Smooth muscle cell (in vitro differentiated cells): ENCODE measurements around the gene UNC5B. TPM values are rescaled to one million over a fixed set of nuclear protein-coding genes. Genes with fewer than 3 reads are reported as not detected.
A peak's percentile ranks its signal among the peaks of the same experiment; 100 is the strongest.

Experiments
- DNase-seq: peaks from one replicate; lab custom pipeline; 2025; ENCODE audit not compliant: unreplicated experiment; lab: John Stamatoyannopoulos, UW
- H2AFZ ChIP-seq: fragments of 200-600 bp; sonication (generic); 2 replicates; pipeline ENCODE4 v1.6.0; 2016; ENCODE audit warnings: antibody characterized with exemption, low read depth, mild to moderate bottlenecking
- H3F3A ChIP-seq: fragments of 200-600 bp; sonication (generic); 2 replicates; pipeline ENCODE4 v1.6.0; 2017; ENCODE audit warnings: antibody characterized with exemption, low read depth
- H3K27ac ChIP-seq: fragments of 200-600 bp; sonication (generic); 2 replicates; pipeline ENCODE4 v1.5.1; 2016; ENCODE audit warnings: low read depth, mild to moderate bottlenecking
- H3K27me3 ChIP-seq: fragments of 200-600 bp; sonication (generic); 2 replicates; pipeline ENCODE4 v1.6.1; 2016; ENCODE audit warnings: low read depth, mild to moderate bottlenecking
- H3K36me3 ChIP-seq: fragments of 200-600 bp; sonication (generic); 2 replicates; pipeline ENCODE4 v1.5.1; 2016; ENCODE audit warnings: low read depth
- H3K4me1 ChIP-seq: fragments of 200-600 bp; sonication (generic); 2 replicates; pipeline ENCODE4 v1.5.1; 2016; ENCODE audit warnings: low read depth
- H3K4me2 ChIP-seq: fragments of 200-600 bp; sonication (generic); 2 replicates; pipeline ENCODE4 v1.6.0; 2016; ENCODE audit warnings: mild to moderate bottlenecking
- H3K4me3 ChIP-seq: fragments of 200-600 bp; sonication (generic); 2 replicates; pipeline ENCODE4 v1.5.1; 2016; ENCODE audit warnings: mild to moderate bottlenecking
- H3K79me2 ChIP-seq: fragments of 200-600 bp; sonication (generic); 2 replicates; pipeline ENCODE4 v1.6.0; 2016; ENCODE audit warnings: low read depth, mild to moderate bottlenecking
- H3K9ac ChIP-seq: fragments of 200-600 bp; sonication (generic); 2 replicates; pipeline ENCODE4 v1.6.0; 2016; ENCODE audit warnings: low read depth
- H3K9me3 ChIP-seq: fragments of 200-600 bp; sonication (generic); replicated peaks from 2 replicates; pipeline ENCODE4 v1.5.1; 2016; ENCODE audit warnings: low read depth
- H4K20me1 ChIP-seq: fragments of 200-600 bp; sonication (generic); 2 replicates; pipeline ENCODE4 v1.6.0; 2016; ENCODE audit warnings: low read depth
- CTCF ChIP-seq: fragments of 200-600 bp; sonication (generic); IDR thresholded peaks from 2 replicates; pipeline ENCODE4 v1.5.1; 2017; ENCODE audit warnings: borderline replicate concordance, mild to moderate bottlenecking, antibody characterized with exemption; ENCODE audit not compliant: insufficient read depth, poor library complexity, severe bottlenecking
- WGBS: methylation state at CpG from one replicate; pipeline ENCODE4 v1.1.7; 2016; ENCODE audit warnings: low lambda C conversion rate; 5-methylcytosine and 5-hydroxymethylcytosine counted together
- polyA plus RNA-seq: library from polyadenylated mRNA; unstranded; fragments of >200 nt; fragmentation: Nextera tagmentation; extraction: Ambion mirVana; gene quantifications from 2 replicates; pipeline ENCODE4 v1.2.1, GENCODE V29; 2016
- total RNA-seq: library from RNA; depleted of rRNA; stranded (reverse); fragments of >200 nt; gene quantifications from 2 replicates; pipeline ENCODE4 v1.2.3, GENCODE V29; 2014

UNC5B gene
- total and polyA plus RNA-seq, 2 experiments from 2014 or later, result 89.6 to 142 TPM

DNA sequence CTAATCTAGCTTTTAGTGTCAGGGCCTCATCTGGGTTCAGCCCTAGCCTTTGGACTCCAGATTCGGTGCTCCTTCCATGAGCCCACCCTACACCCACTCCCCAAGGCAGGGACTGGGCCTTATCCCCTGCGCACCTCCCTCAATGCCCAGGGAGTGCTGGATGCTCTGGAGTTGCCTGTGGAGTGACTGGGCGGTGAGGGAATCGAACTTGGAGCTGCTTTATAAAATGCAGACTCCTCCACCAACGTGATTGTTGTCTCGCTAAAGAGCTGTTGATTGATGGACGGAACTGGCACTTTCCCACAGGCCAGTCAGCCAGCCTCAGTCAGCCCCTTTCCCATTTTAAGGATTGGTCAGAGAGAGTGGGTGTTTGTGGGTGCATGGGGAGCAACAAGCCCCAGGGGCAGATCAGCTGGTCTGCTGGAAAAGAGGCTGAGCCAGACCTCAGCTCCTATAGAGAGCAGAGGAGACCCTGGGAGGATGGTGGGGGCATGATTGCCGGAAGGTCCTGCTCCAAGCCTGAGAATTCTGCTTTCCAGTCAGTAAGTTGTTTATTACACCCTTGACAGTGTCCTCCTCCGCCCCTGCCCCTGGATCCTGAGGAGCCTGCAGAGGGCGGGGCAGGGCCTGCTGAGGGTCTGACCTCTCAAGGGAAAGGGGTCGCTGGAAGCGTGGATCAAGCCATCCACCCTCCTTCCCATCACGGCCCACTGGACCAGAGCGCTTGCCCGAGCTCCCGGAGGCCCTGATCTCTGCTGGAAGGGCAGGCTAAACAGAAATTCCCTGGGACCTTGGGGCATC is 16.7 kb downstream of the UNC5B start:
- Histone ChIP-seq H4K20me1 (peaks cover 77% of the 10 kb centered on the region), H3K4me1 (peaks cover 30% of the 10 kb centered on the region), H3K4me2 (peak overlapping the region; percentile 71), H2AFZ (no peak overlapping the region), H3K27ac (peak overlapping the region; percentile 93), H3K36me3 (no peaks in the 10 kb centered on the region), H3K4me3 (no peak overlapping the region), H3K79me2 (peaks cover 97% of the 10 kb centered on the region), H3F3A (peaks cover 63% of the 10 kb centered on the region), H3K9ac (no peak overlapping the region), H3K9me3 (no peaks in the 10 kb centered on the region), H3K27me3 (no peaks in the 10 kb centered on the region)
- DNase-seq, result no peak
- WGBS, result 45% methylated on average over 15 of the region's 16 CpGs
- TF ChIP-seq CTCF, result no peak

- 55% methylated on average over 11 of the region's 11 CpGs for WGBS
- H3K4me2 ChIP-seq, result peak overlapping the region; percentile 71
- peaks cover 69% of the 10 kb centered on the region for H4K20me1 ChIP-seq
- H3K9ac ChIP-seq, result peak overlapping the region; percentile 9
- no peaks in the 10 kb centered on the region for H3K9me3 ChIP-seq
- H3K4me1 ChIP-seq, result peaks cover 37% of the 10 kb centered on the region
- no peak overlapping the region for H2AFZ ChIP-seq
- peaks cover 88% of the 10 kb centered on the region for H3K79me2 ChIP-seq
- no peak overlapping the region for H3K4me3 ChIP-seq
- TF ChIP-seq CTCF, result no peak
- H3K27ac ChIP-seq, result peak overlapping the region; percentile 93
- H3K36me3 ChIP-seq, result no peaks in the 10 kb centered on the region
- no peak for DNase-seq
- no peaks in the 10 kb centered on the region for H3K27me3 ChIP-seq
- H3F3A ChIP-seq, result peaks cover 63% of the 10 kb centered on the region
Measured at GRCh38 chr10:71229726-71230655, 17.6 kb downstream of the UNC5B start.

- peaks cover 60% of the 10 kb centered on the region for H3F3A ChIP-seq
- no peaks in the 10 kb centered on the region for H3K36me3 ChIP-seq
- H3K9ac ChIP-seq, result no peak overlapping the region
- H4K20me1 ChIP-seq, result peaks cover 63% of the 10 kb centered on the region
- H3K9me3 ChIP-seq, result no peaks in the 10 kb centered on the region
- H2AFZ ChIP-seq, result no peak overlapping the region
- H3K27ac ChIP-seq, result peak overlapping the region; percentile 93
- peak overlapping the region; percentile 71 for H3K4me2 ChIP-seq
- no peak for DNase-seq
- H3K27me3 ChIP-seq, result no peaks in the 10 kb centered on the region
- TF ChIP-seq CTCF, result no peak
- H3K4me3 ChIP-seq, result no peak overlapping the region
- 12% methylated on average over 1 of the region's 1 CpG for WGBS
- H3K79me2 ChIP-seq, result peaks cover 82% of the 10 kb centered on the region
- H3K4me1 ChIP-seq, result peaks cover 38% of the 10 kb centered on the region
Measured at GRCh38 chr10:71230656-71231025, 18.3 kb downstream of the UNC5B start.
